GM23248 (cell line): ENCODE data around the gene MYO15A.

Experiments
- EZH2 ChIP-seq: fragments of 200-600 bp; sonication (generic); IDR thresholded peaks from 2 replicates; pipeline ENCODE4 v1.6.1; 2018; ENCODE audit warnings: antibody characterized with exemption, mild to moderate bottlenecking; ENCODE audit not compliant: insufficient read depth, poor library complexity, severe bottlenecking
- EZH2phosphoT487 ChIP-seq: fragments of 200-600 bp; sonication (generic); IDR thresholded peaks from 2 replicates; pipeline ENCODE4 v1.6.1; 2018; ENCODE audit warnings: antibody characterized with exemption, moderate library complexity, mild to moderate bottlenecking, low read depth; ENCODE audit not compliant: insufficient read depth

DNA sequence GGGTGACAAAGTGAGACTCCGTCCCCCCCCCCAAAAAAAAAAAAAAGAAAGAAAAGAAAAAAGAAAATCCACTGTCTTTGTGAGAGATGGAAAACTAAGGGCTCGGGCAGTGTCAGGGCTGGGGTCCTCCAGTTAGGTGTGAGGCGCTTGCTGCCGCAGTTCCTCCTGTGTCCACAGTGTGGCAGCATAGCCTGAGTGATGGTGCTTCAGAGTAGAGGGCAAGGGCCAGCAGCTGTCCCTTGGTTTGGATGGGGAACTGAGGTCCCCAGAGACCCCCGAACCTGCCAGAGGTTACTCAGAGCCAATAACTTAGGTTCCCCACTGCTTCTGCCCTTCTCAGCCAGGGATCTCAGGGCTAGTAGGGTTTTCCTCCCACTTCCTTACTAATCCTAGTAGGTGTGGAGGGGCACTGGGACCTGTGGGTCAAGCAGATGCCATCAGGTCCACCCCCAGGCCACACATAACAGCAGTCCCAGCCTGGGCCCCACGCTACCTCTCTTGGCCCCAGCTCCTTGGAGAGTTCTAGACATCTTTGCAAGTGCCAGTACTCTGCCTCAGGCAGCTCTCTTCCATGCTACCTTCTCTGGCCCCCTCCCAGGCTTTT, 109.0 kb downstream of the MYO15A start:
- no peak for TF ChIP-seq EZH2phosphoT487
- TF ChIP-seq EZH2: no peak
